Right atrium auricular region (tissue), 2 donors: Measurements from ENCODE around the gene WDR19. TPM values are rescaled to one million over a fixed set of nuclear protein-coding genes. Genes with fewer than 3 reads are reported as not detected.
"Not testable (repeated sequence)": the region's sequence is repeated elsewhere in the genome, so short reads cannot be mapped to it uniquely, and the experiment has no call there.

Experiments used
- DNase-seq: peaks from one replicate; pipeline ENCODE4 v3.0.0-alpha.2; 2019; ENCODE audit warnings: low spot score
- H3K27ac ChIP-seq, 2 donors: fragments of 200-600 bp; sonication (generic); 1 replicate in 1 of 2; 2 replicates in 1 of 2; pipeline ENCODE4 v1.5.1; 2016 to 2019
- H3K27me3 ChIP-seq, 2 donors: fragments of 200-600 bp; sonication (generic); one replicate each; pipeline versions ENCODE4 v1.5.1 to v1.6.0; 2017 to 2019
- H3K36me3 ChIP-seq: fragments of 200-600 bp; sonication (generic); one replicate; pipeline ENCODE4 v1.5.1; 2016
- H3K4me1 ChIP-seq, 2 donors: fragments of 200-600 bp; sonication (generic); one replicate each; pipeline versions ENCODE4 v1.5.1 to v1.6.0; 2017 to 2019
- H3K4me3 ChIP-seq, 2 donors: fragments of 200-600 bp; sonication (generic); 1 replicate in 1 of 2; 2 replicates in 1 of 2; pipeline ENCODE4 v1.5.1; 2017 to 2019; ENCODE audit warnings: mild to moderate bottlenecking in 1 of 2, moderate library complexity in 1 of 2
- H3K9me3 ChIP-seq, 2 donors: fragments of 200-600 bp; sonication (generic); one replicate each; pipeline ENCODE4 v1.5.1; 2019
- total RNA-seq, 2 donors: library from RNA; depleted of rRNA; stranded (reverse); fragments of >200 nt; gene quantifications; one replicate each; pipeline ENCODE4 v1.1.0, GENCODE V29; 2016
- TF ChIP-seq, protein P1 (sequence below), 2 donors: fragments of 200-600 bp; sonication (generic); IDR thresholded peaks; one replicate each; pipeline ENCODE4 v1.5.1; 2019; ENCODE audit warnings: antibody characterized with exemption in 2 of 2

WDR19 gene
- 1 to 10 TPM; 6.4 to 9.2 TPM for total RNA-seq

DNA sequence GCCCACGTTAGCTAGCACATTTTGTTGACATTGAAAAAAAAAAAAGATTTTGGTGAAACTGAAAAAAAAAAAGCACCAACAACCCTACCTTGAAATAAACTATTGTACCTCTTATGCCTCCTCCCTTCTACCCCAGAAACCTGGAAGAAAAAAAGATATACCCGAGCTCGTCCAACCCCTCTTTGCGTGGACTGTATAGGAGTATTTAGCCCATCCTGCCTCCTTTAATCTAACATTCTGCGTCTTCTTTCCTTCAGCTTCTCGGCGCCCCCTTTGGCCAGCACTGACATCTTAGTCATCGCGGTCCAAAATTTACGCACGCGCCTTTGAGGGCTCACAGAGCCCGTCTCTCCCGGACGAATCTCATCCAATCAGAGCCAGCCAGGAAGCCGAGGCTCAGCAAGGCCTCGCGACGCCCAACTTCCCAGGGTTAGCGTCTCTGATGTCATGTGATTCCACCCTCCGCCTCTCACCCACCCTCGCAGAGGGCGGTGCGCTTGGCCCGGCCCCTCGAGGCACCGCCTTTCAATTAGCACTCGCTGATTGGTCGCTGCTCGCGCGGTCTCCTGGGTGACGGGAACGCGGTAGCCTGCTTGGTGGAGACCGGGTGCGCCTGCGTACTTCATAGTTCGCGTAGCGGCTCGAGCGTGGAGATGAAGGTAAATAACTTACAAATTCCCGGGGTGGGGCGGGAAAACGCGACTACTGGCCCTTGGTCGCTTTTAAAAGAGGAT lies at the start of gene WDR19:
TSS of gene WDR19 (plus strand) at position 625 of the 734 bp plus-strand sequence. CDS start at position 654, 29 bp downstream.
- Histone ChIP-seq H3K4me1 (peaks cover 0 to 14% of the 10 kb centered on the region in 2 donors), H3K9me3 (no peaks in the 10 kb centered on the region), H3K27ac (peak within 1 kb of the TSS; percentile 69 to 78), H3K27me3 (no peaks in the 10 kb centered on the region), H3K4me3 (peak within 1 kb of the TSS; percentile 62 to 82), H3K36me3 (no peaks in the 10 kb centered on the region)
- TF ChIP-seq, protein P1, sequence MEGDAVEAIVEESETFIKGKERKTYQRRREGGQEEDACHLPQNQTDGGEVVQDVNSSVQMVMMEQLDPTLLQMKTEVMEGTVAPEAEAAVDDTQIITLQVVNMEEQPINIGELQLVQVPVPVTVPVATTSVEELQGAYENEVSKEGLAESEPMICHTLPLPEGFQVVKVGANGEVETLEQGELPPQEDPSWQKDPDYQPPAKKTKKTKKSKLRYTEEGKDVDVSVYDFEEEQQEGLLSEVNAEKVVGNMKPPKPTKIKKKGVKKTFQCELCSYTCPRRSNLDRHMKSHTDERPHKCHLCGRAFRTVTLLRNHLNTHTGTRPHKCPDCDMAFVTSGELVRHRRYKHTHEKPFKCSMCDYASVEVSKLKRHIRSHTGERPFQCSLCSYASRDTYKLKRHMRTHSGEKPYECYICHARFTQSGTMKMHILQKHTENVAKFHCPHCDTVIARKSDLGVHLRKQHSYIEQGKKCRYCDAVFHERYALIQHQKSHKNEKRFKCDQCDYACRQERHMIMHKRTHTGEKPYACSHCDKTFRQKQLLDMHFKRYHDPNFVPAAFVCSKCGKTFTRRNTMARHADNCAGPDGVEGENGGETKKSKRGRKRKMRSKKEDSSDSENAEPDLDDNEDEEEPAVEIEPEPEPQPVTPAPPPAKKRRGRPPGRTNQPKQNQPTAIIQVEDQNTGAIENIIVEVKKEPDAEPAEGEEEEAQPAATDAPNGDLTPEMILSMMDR (IDR thresholded peaks at IDR 0.05) = peak in 1 of 2 donors; percentile 55
- DNase-seq = peak; percentile 99

- Histone ChIP-seq H3K27ac (no peak overlapping the region), H3K36me3 (no peaks in the 10 kb centered on the region), H3K4me1 (peaks cover 0 to 7% of the 10 kb centered on the region in 2 donors), H3K4me3 (no peak overlapping the region), H3K27me3 (no peaks in the 10 kb centered on the region), H3K9me3 (no peaks in the 10 kb centered on the region)
- DNase-seq = no peak
- TF ChIP-seq, protein P1 (IDR thresholded peaks at IDR 0.05) = no peak
Measured at GRCh38 chr4:39133623-39134022, 48.7 kb upstream of the WDR19 start.

GRCh38 chr4:39134683-39135306 lies 47.5 kb upstream of the WDR19 start:
- no peaks in the 10 kb centered on the region for H3K36me3 ChIP-seq
- TF ChIP-seq, protein P1 (IDR thresholded peaks at IDR 0.05) = no peak
- DNase-seq = no peak
- no peaks in the 10 kb centered on the region for H3K27me3 ChIP-seq
- H3K4me3 ChIP-seq = no peak overlapping the region
- no peaks in the 10 kb centered on the region for H3K9me3 ChIP-seq
- H3K4me1 ChIP-seq = peaks cover 0 to 7% of the 10 kb centered on the region in 2 donors
- no peak overlapping the region for H3K27ac ChIP-seq

DNA sequence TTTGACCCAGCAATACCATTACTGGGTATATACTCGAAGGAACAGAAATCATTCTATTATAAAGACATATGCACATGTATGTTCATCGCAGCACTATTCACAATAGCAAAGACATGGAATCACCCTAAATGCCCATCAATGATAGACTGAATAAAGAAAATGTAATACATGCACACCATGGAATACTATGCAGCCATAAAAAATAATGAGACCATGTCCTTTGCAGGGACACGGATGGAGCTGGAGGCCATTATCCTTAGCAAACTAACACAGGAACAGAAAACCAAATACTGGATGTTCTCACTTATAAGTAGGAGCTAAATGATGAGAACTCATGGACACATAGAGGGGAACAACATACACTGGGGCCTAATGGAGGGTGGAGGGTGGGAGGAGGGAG lies 44.1 kb upstream of the WDR19 start:
- not testable (repeated sequence) for H3K4me1 ChIP-seq, DNase-seq, H3K4me3 ChIP-seq, H3K27me3 ChIP-seq, H3K9me3 ChIP-seq, H3K27ac ChIP-seq, H3K36me3 ChIP-seq

GRCh38 chr4:39146211-39146610 lies 36.1 kb upstream of the WDR19 start:
- Histone ChIP-seq H3K36me3 (no peaks in the 10 kb centered on the region), H3K4me1 (no peaks in the 10 kb centered on the region), H3K27ac (no peak overlapping the region), H3K4me3 (no peak overlapping the region), H3K27me3 (no peaks in the 10 kb centered on the region), H3K9me3 (no peaks in the 10 kb centered on the region)
- TF ChIP-seq, protein P1 (IDR thresholded peaks at IDR 0.05) = no peak
- DNase-seq = no peak

DNA sequence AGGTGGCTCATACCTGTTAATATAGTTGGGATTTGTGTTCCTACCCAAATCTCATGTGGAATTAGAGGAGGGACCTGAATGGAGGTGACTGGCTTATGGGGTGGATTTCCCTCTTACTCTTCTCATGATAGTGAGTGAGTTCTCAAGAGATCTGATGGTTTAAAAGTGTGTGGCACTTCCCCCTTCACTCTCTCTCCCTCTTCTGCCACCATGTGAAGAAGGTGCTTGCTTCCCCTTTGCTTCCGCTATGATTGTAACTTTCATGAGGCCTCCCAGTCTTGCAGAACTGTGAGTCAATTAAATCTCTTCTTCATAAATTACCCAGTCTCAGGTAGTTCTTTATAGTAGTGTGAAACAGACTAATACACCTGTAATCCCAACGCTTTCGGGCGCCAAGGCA lies 28.3 kb upstream of the WDR19 start:
- Histone ChIP-seq H3K4me1 (no peaks in the 10 kb centered on the region), H3K36me3 (no peaks in the 10 kb centered on the region), H3K27me3 (no peaks in the 10 kb centered on the region), H3K4me3 (no peak overlapping the region), H3K9me3 (no peaks in the 10 kb centered on the region), H3K27ac (no peak overlapping the region)
- TF ChIP-seq, protein P1 (IDR thresholded peaks at IDR 0.05) = no peak
- no peak for DNase-seq
